Measurements from ENCODE around the gene CASP9. TPM values are rescaled to one million over a fixed set of nuclear protein-coding genes. Genes with fewer than 3 reads are reported as not detected.

The CASP9 gene
- total and polyA plus RNA-seq, 3 donors from 2014 or later = 33.8 to 48.5 (median 34.8) TPM

GRCh38 chr1:15541231-15541792, 17.3 kb upstream of the CASP9 start:
- TF ChIP-seq POLR2A (IDR thresholded peaks at IDR 0.05) (no peak), CTCF (IDR thresholded peaks at IDR 0.05) (no peak)
- Histone ChIP-seq H3K27me3 (no peaks in the 10 kb centered on the region), H3K9me3 (no peaks in the 10 kb centered on the region), H3K36me3 (ENCODE audit: low read depth, missing control alignments) (no peaks in the 10 kb centered on the region), H3K4me3 (no peak overlapping the region), H3K4me1 (no peaks in the 10 kb centered on the region), H3K27ac (no peak overlapping the region)
- no peak for DNase-seq
- WGBS, 2 donors = 93 to 99% methylated on average over 4 of the region's 4 CpGs
- intact Hi-C loops (cut with DNase I; ENCODE audit: low total_unique reads) = no loop called here

GRCh38 chr1:15540186-15540585, 16.2 kb upstream of the CASP9 start:
- no peak for TF ChIP-seq CTCF (IDR thresholded peaks at IDR 0.05)
- no peak for TF ChIP-seq POLR2A (IDR thresholded peaks at IDR 0.05)
- H3K4me1 ChIP-seq = no peaks in the 10 kb centered on the region
- intact Hi-C loops (cut with DNase I; ENCODE audit: low total_unique reads) = no loop called here
- H3K4me3 ChIP-seq = no peak overlapping the region
- H3K27ac ChIP-seq = no peak overlapping the region
- no peaks in the 10 kb centered on the region for H3K36me3 ChIP-seq (ENCODE audit: low read depth, missing control alignments)
- DNase-seq = no peak
- H3K9me3 ChIP-seq = no peaks in the 10 kb centered on the region
- H3K27me3 ChIP-seq = no peaks in the 10 kb centered on the region
- WGBS, 2 donors = 91 to 93% methylated on average over 8 of the region's 8 CpGs

GRCh38 chr1:15538771-15539170, 14.8 kb upstream of the CASP9 start:
- 65 to 74% methylated on average over 6 of the region's 6 CpGs for WGBS, 2 donors
- intact Hi-C loops (cut with DNase I; ENCODE audit: low total_unique reads) = no loop called here
- DNase-seq = no peak
- Histone ChIP-seq H3K27ac (no peak overlapping the region), H3K9me3 (no peaks in the 10 kb centered on the region), H3K27me3 (no peaks in the 10 kb centered on the region), H3K4me1 (no peaks in the 10 kb centered on the region), H3K4me3 (no peak overlapping the region), H3K36me3 (ENCODE audit: low read depth, missing control alignments) (no peaks in the 10 kb centered on the region)
- TF ChIP-seq POLR2A (IDR thresholded peaks at IDR 0.05) = no peak

DNA sequence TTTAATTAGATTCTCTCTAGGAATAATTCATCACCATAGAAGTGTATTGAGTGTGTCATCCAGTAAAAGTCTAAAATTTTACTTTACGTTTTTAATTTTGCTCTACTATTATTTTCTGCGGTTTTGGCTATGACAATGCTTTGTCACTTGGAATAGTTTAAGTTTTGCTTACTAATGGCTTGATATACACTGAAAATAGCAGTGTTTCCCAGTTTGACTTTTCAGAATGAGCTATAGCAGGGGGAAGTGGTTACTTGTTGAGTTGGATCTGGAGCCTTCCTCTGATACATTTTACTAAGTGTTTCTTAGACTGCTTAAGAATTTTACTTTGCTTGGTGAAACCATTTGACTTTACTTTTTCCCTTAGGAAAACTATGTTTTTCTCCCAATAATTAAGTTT, 7.7 kb upstream of the CASP9 start:
- no peaks in the 10 kb centered on the region for H3K36me3 ChIP-seq (ENCODE audit: low read depth, missing control alignments)
- peaks cover 9% of the 10 kb centered on the region for H3K4me1 ChIP-seq
- H3K4me3 ChIP-seq = no peak overlapping the region
- no peak for TF ChIP-seq CTCF (IDR thresholded peaks at IDR 0.05)
- no peak for DNase-seq
- H3K9me3 ChIP-seq = no peaks in the 10 kb centered on the region
- no peaks in the 10 kb centered on the region for H3K27me3 ChIP-seq
- no peak overlapping the region for H3K27ac ChIP-seq
- intact Hi-C loops (cut with DNase I; ENCODE audit: low total_unique reads) = no loop called here
- WGBS, 2 donors = 86 to 90% methylated on average over 2 of the region's 2 CpGs

- 92 to 95% methylated on average over 4 of the region's 4 CpGs for WGBS, 2 donors
- DNase-seq = no peak
Observed at GRCh38 chr1:15531003-15531402, 7.0 kb upstream of the CASP9 start.

More at GRCh38 chr1:15531003-15531402, 7.0 kb upstream of the CASP9 start:
- intact Hi-C loops (cut with DNase I; ENCODE audit: low total_unique reads) = no loop called here
- H3K4me3 ChIP-seq = no peak overlapping the region
- H3K27me3 ChIP-seq = no peaks in the 10 kb centered on the region
- H3K9me3 ChIP-seq = no peaks in the 10 kb centered on the region
- TF ChIP-seq POLR2A (IDR thresholded peaks at IDR 0.05) = no peak
- TF ChIP-seq CTCF (IDR thresholded peaks at IDR 0.05) = no peak
- H3K4me1 ChIP-seq = peaks cover 13% of the 10 kb centered on the region
- no peaks in the 10 kb centered on the region for H3K36me3 ChIP-seq (ENCODE audit: low read depth, missing control alignments)
- H3K27ac ChIP-seq = no peak overlapping the region

All from testis (tissue), 3 donors.